B cell (primary cell): ENCODE measurements around the gene NME1. TPM values are rescaled to one million over a fixed set of nuclear protein-coding genes. Genes with fewer than 3 reads are reported as not detected.

Source experiments
- ATAC-seq: fragments of 200-7000 bp; cut with Tn5 transposase; one replicate; pipeline ENCODE4 v1.10.0; 2021; ENCODE audit warnings: low read depth, mild to moderate bottlenecking, moderate number of reproducible peaks, moderate library complexity
- CTCF ChIA-PET: fragments of 350-600 bp; sonication (Branson Sonifier 250); formaldehyde crosslinking; loops from one replicate; lab custom pipeline; 2021; ENCODE audit warnings: antibody characterized with exemption, inconsistent platforms; lab: Charles Lee
- POLR2A ChIA-PET: fragments of 350-600 bp; sonication (Branson Sonifier 250); formaldehyde crosslinking; loops from one replicate; lab custom pipeline; 2021; ENCODE audit warnings: antibody characterized with exemption; lab: Charles Lee
- DNase-seq: peaks from one replicate; pipeline ENCODE4 v3.0.0; 2013
- H2AFZ ChIP-seq: 2 replicates; pipeline ENCODE4 v1.6.1; 2012; ENCODE audit warnings: mild to moderate bottlenecking, low read depth, low read length; ENCODE audit not compliant: insufficient read depth, poor library complexity, severe bottlenecking
- H3K27ac ChIP-seq, 2 donors: 1 replicate in 1 of 2; 2 replicates in 1 of 2; pipeline ENCODE4 v1.5.1; 2012 to 2013; ENCODE audit warnings: low read length in 2 of 2, mild to moderate bottlenecking in 2 of 2, moderate library complexity in 1 of 2
- H3K27me3 ChIP-seq, 4 experiments: fragments of 200-600 bp in 1 of 4; sonication (generic) in 1 of 4; replicated peaks in 1 of 4; 1 replicate in 2 of 4; 2 replicates in 2 of 4; pipeline versions ENCODE4 v1.6.1 to v1.7.0; 2013 to 2016; ENCODE audit warnings: low read length in 3 of 4, mild to moderate bottlenecking in 2 of 4, mixed read lengths in 1 of 4, moderate library complexity in 1 of 4; ENCODE audit not compliant: insufficient read depth in 4 of 4, control insufficient read depth in 3 of 4; ENCODE audit errors: control extremely low read depth in 1 of 4
- H3K36me3 ChIP-seq, 2 experiments: replicated peaks in 1 of 2; 1 replicate in 1 of 2; 2 replicates in 1 of 2; pipeline versions ENCODE4 v1.6.1 to v1.7.1; 2013; ENCODE audit warnings: low read length in 1 of 2; ENCODE audit not compliant: insufficient read depth in 2 of 2, control insufficient read depth in 1 of 2; ENCODE audit errors: control extremely low read depth in 1 of 2, extremely low read depth in 1 of 2
- H3K4me1 ChIP-seq, 2 donors: fragments of 200-600 bp in 1 of 2; sonication (generic) in 1 of 2; 1 replicate in 1 of 2; 2 replicates in 1 of 2; pipeline versions ENCODE4 v1.5.1 to v1.6.1; 2013 to 2017; ENCODE audit warnings: low read length in 2 of 2; ENCODE audit not compliant: control insufficient read depth in 2 of 2, insufficient read depth in 2 of 2
- H3K4me2 ChIP-seq: replicated peaks from 2 replicates; pipeline ENCODE3; 2012; ENCODE audit warnings: mild to moderate bottlenecking, low read depth, low read length; ENCODE audit not compliant: poor library complexity, severe bottlenecking
- H3K4me3 ChIP-seq, 5 experiments: fragments of 200-600 bp in 1 of 5; sonication (generic) in 1 of 5; 1 replicate in 3 of 5; 2 replicates in 2 of 5; pipeline versions ENCODE4 v1.5.1 to v1.7.0; 2011 to 2016; ENCODE audit warnings: low read length in 4 of 5, mild to moderate bottlenecking in 4 of 5, low read depth in 2 of 5, control low read depth in 1 of 5, moderate library complexity in 1 of 5; ENCODE audit not compliant: insufficient read depth in 1 of 5; ENCODE audit errors: control extremely low read depth in 1 of 5, extremely low read depth in 1 of 5
- H3K79me2 ChIP-seq: fragments of 200-600 bp; sonication (generic); one replicate; pipeline ENCODE4 v1.6.0; 2016; ENCODE audit warnings: low read length; ENCODE audit not compliant: control insufficient read depth, insufficient read depth
- H3K9ac ChIP-seq: fragments of 200-600 bp; sonication (generic); 2 replicates; pipeline ENCODE4 v1.6.1; 2017; ENCODE audit warnings: mild to moderate bottlenecking, low read length, moderate library complexity
- H3K9me3 ChIP-seq, 3 donors: one replicate each; pipeline versions ENCODE4 v1.6.1 to v1.7.1; 2013; ENCODE audit warnings: low read length in 2 of 3; ENCODE audit not compliant: control insufficient read depth in 2 of 3, insufficient read depth in 1 of 3; ENCODE audit errors: control extremely low read depth in 1 of 3
- H4K20me1 ChIP-seq: 2 replicates; pipeline ENCODE4 v1.6.0; 2012; ENCODE audit warnings: mild to moderate bottlenecking, low read length; ENCODE audit not compliant: insufficient read depth, control insufficient read depth, poor library complexity, severe bottlenecking
- H3K27ac Mint-ChIP-seq: one replicate; pipeline ENCODE4 v1.8.0; 2021; ENCODE audit warnings: mixed read lengths
- H3K27me3 Mint-ChIP-seq: one replicate; pipeline ENCODE4 v1.8.0; 2021; ENCODE audit warnings: mixed read lengths
- H3K4me1 Mint-ChIP-seq: one replicate; pipeline ENCODE4 v1.8.0; 2021; ENCODE audit warnings: mixed read lengths
- H3K4me3 Mint-ChIP-seq: one replicate; pipeline ENCODE4 v1.8.0; 2021; ENCODE audit warnings: mixed read lengths
- H3K9me3 Mint-ChIP-seq: one replicate; pipeline ENCODE4 v1.8.0; 2022; ENCODE audit warnings: mixed read lengths; ENCODE audit not compliant: insufficient read depth
- CTCF ChIP-seq: fragments of 200-600 bp; IDR thresholded peaks from one replicate; pipeline ENCODE4 v1.8.0; 2022; ENCODE audit warnings: antibody characterized with exemption, mild to moderate bottlenecking
- EZH2 ChIP-seq: IDR thresholded peaks from 2 replicates; pipeline ENCODE4 v1.6.1; 2012; ENCODE audit warnings: borderline replicate concordance, low read depth, mild to moderate bottlenecking, moderate library complexity, low read length; ENCODE audit not compliant: insufficient read depth, poor library complexity, severe bottlenecking
- WGBS: methylation state at CpG from one replicate; pipeline ENCODE4 v1.1.5; 2013; ENCODE audit warnings: missing lambda C conversion rate; ENCODE audit not compliant: insufficient coverage; 5-methylcytosine and 5-hydroxymethylcytosine counted together
- intact Hi-C: fragments of 100-400 bp; cut with micrococcal nuclease; formaldehyde crosslinking; loops from one replicate; pipeline ENCODE4 v1.10.0; 2022
- polyA plus RNA-seq: library from polyadenylated mRNA; depleted of rRNA; stranded (reverse); fragments of >200 nt; gene quantifications from 2 replicates; pipeline ENCODE4 v1.2.3, GENCODE V29; 2012
- total RNA-seq, 2 donors: library from RNA; stranded (reverse); fragments of 120-200 nt in 1 of 2; gene quantifications; 1 replicate in 1 of 2; 2 replicates in 1 of 2; pipeline versions ENCODE4 v1.2.3 to v1.2.4, GENCODE V29; 2013 to 2022

The NME1 gene
- total and polyA plus RNA-seq, 2 donors (not counting 1 experiment from before 2014, with no cell fraction given): 19.0 to 27.5 TPM

GRCh38 chr17:51115179-51115578, 38.2 kb upstream of the NME1 start:
- Mint-ChIP-seq H3K9me3 (no peaks in the 10 kb centered on the region), H3K27me3 (no peaks in the 10 kb centered on the region), H3K4me3 (no peak overlapping the region), H3K4me1 (peaks cover 41% of the 10 kb centered on the region), H3K27ac (no peak overlapping the region)
- ChIA-PET CTCF (no interaction called here), POLR2A (no interaction called here)
- no peaks in the 10 kb centered on the region for H3K36me3 ChIP-seq
- H3K27ac ChIP-seq: no peak overlapping the region
- no peak overlapping the region for H3K4me3 ChIP-seq
- no peaks in the 10 kb centered on the region for H3K9me3 ChIP-seq
- DNase-seq: no peak
- H4K20me1 ChIP-seq: peaks cover 47% of the 10 kb centered on the region
- peaks cover 22 to 26% of the 10 kb centered on the region in 2 donors for H3K4me1 ChIP-seq
- H2AFZ ChIP-seq: no peak overlapping the region
- WGBS: 80% methylated on average over 1 of the region's 4 CpGs
- no peak overlapping the region for H3K4me2 ChIP-seq
- no peaks in the 10 kb centered on the region for H3K27me3 ChIP-seq
- H3K9ac ChIP-seq: no peak overlapping the region
- TF ChIP-seq EZH2: no peak
- TF ChIP-seq CTCF: no peak
- intact Hi-C loops: no loop called here
- H3K79me2 ChIP-seq: peaks cover 99% of the 10 kb centered on the region
- ATAC-seq: no peak

GRCh38 chr17:51118330-51119195, 34.8 kb upstream of the NME1 start:
- Mint-ChIP-seq H3K27me3 (no peaks in the 10 kb centered on the region), H3K4me3 (peak overlapping the region; percentile 96), H3K9me3 (no peaks in the 10 kb centered on the region), H3K4me1 (peaks cover 54% of the 10 kb centered on the region), H3K27ac (no peak overlapping the region)
- ATAC-seq (no peak), DNase-seq (peak; percentile 14)
- Histone ChIP-seq H3K27me3 (no peaks in the 10 kb centered on the region), H3K4me2 (peak overlapping the region; percentile 91), H3K4me1 (peaks cover 33 to 35% of the 10 kb centered on the region in 2 donors), H3K4me3 (peak overlapping the region in 2 of 5 experiments; percentile 89 to 98), H3K36me3 (no peaks in the 10 kb centered on the region), H2AFZ (no peak overlapping the region), H3K27ac (peak overlapping the region in 1 of 2 donors; percentile 93), H3K9me3 (no peaks in the 10 kb centered on the region), H4K20me1 (peaks cover 26% of the 10 kb centered on the region), H3K9ac (no peak overlapping the region), H3K79me2 (peaks cover 69% of the 10 kb centered on the region)
- TF ChIP-seq EZH2: no peak
- TF ChIP-seq CTCF: no peak
- CTCF ChIA-PET: interaction anchor here (0.7 to 1.4 kb wide), 2 partner anchors 116 to 220 kb away, joined by 3 to 4 read pairs; no protein-coding TSS in a partner anchor
- POLR2A ChIA-PET: interaction anchor here (0.7 kb wide), 1 partner anchor 10 kb away, joined by 3 read pairs; no protein-coding TSS in a partner anchor
- intact Hi-C loops: no loop called here
- WGBS: 72% methylated on average over 7 of the region's 14 CpGs
